22Rv1 (cell line): ENCODE results near the gene IL15.

ENCODE experiments used
- CTCF ChIP-seq: fragments of 450-650 bp; IDR thresholded peaks from 2 replicates; pipeline ENCODE4 v1.5.1; 2017; ENCODE audit warnings: mild to moderate bottlenecking
- ZFX ChIP-seq: fragments of 450-650 bp; IDR thresholded peaks from 2 replicates; pipeline ENCODE4 v1.6.1; 2017; ENCODE audit warnings: antibody characterized with exemption, borderline replicate concordance

- no peak for TF ChIP-seq CTCF
- TF ChIP-seq ZFX: no peak
These were observed 39.8 kb downstream of the IL15 start for GRCh38 chr4:141676087-141676670.
